ENCODE data around the gene NUDT15.

- TF ChIP-seq CTCF (IDR thresholded peaks at IDR 0.05), result no peak
- TF ChIP-seq POLR2AphosphoS5 (IDR thresholded peaks at IDR 0.05), result no peak
- no peak for TF ChIP-seq POLR2A (IDR thresholded peaks at IDR 0.05)
These were observed 34.8 kb downstream of the NUDT15 start for GRCh38 chr13:48072304-48072703.

All from prostate gland (tissue), 2 donors.